ENCODE measurements around the gene ADAM23.

GRCh38 chr2:206586609-206587008 lies 143.3 kb downstream of the ADAM23 start:
- no peak for TF ChIP-seq CREB1 (IDR thresholded peaks at IDR 0.05; ENCODE audit: low read depth)
- TF ChIP-seq MAX (IDR thresholded peaks at IDR 0.05) = no peak
- TF ChIP-seq EGR1 (IDR thresholded peaks at IDR 0.05) = no peak
- TF ChIP-seq YY1 (IDR thresholded peaks at IDR 0.05; ENCODE audit: low read depth) = no peak

Data from Ishikawa (cell line).